Esophagus muscularis mucosa (tissue), 4 donors: ENCODE data around the gene RFX6.

Experiments used
- CTCF ChIP-seq, 3 experiments: fragments of 200-600 bp in 2 of 3; fragments of 450-650 bp in 1 of 3; sonication (generic) in 2 of 3; IDR thresholded peaks; one replicate each; pipeline ENCODE4 v1.5.1; 2017 to 2019; ENCODE audit warnings: antibody characterized with exemption in 3 of 3, mild to moderate bottlenecking in 2 of 3, moderate library complexity in 1 of 3
- EP300 ChIP-seq: sonication (generic); formaldehyde crosslinking; IDR thresholded peaks from one replicate; pipeline ENCODE4 v1.6.1; 2017; ENCODE audit warnings: antibody characterized with exemption
- POLR2A ChIP-seq: fragments of 450-650 bp; IDR thresholded peaks from one replicate; pipeline ENCODE4 v1.6.1; 2017; ENCODE audit warnings: antibody characterized with exemption, moderate library complexity, mild to moderate bottlenecking, low read depth

- TF ChIP-seq CTCF (IDR thresholded peaks at IDR 0.05), result no peak
- TF ChIP-seq POLR2A, result no peak
- no peak for TF ChIP-seq EP300
These were observed 77.3 kb downstream of the RFX6 start for GRCh38 chr6:116954335-116954734.
